Astrocyte (in vitro differentiated cells and primary cell): ENCODE results near the gene CHST13. TPM values are rescaled to one million over a fixed set of nuclear protein-coding genes. Genes with fewer than 3 reads are reported as not detected.

Source experiments
- DNase-seq: peaks from one replicate; pipeline ENCODE4 v3.0.0-alpha.2; 2010; ENCODE audit warnings: low read depth
- FAIRE-seq: peaks from 2 replicates; lab custom pipeline; 2011; peaks lifted over from hg19 to GRCh38; lab: Jason Lieb, UNC
- H2AFZ ChIP-seq: 2 replicates; pipeline ENCODE4 v1.6.0; 2012; ENCODE audit warnings: low read depth, low read length, inconsistent platforms
- H3K27ac ChIP-seq: 2 replicates; pipeline ENCODE4 v1.5.1; 2011; ENCODE audit warnings: low read depth, low read length, inconsistent platforms
- H3K27me3 ChIP-seq: 2 replicates; pipeline ENCODE4 v1.6.0; 2011; ENCODE audit warnings: low read length, inconsistent platforms; ENCODE audit not compliant: insufficient read depth
- H3K36me3 ChIP-seq: 2 replicates; pipeline ENCODE4 v1.5.1; 2011; ENCODE audit warnings: low read length, inconsistent platforms; ENCODE audit not compliant: insufficient read depth
- H3K4me1 ChIP-seq: 2 replicates; pipeline ENCODE4 v1.5.1; 2011; ENCODE audit warnings: low read length, inconsistent platforms; ENCODE audit not compliant: insufficient read depth
- H3K4me2 ChIP-seq: 2 replicates; pipeline ENCODE4 v1.6.0; 2012; ENCODE audit warnings: low read length, inconsistent platforms
- H3K4me3 ChIP-seq: 2 replicates; pipeline ENCODE4 v1.5.1; 2011; ENCODE audit warnings: low read depth, mild to moderate bottlenecking, low read length, inconsistent platforms; ENCODE audit not compliant: insufficient read depth
- H3K79me2 ChIP-seq: 2 replicates; pipeline ENCODE4 v1.6.0; 2012; ENCODE audit warnings: mild to moderate bottlenecking, low read length, inconsistent platforms; ENCODE audit not compliant: insufficient read depth
- H3K9ac ChIP-seq: 2 replicates; pipeline ENCODE4 v1.6.0; 2012; ENCODE audit warnings: mild to moderate bottlenecking, low read length, inconsistent platforms
- H3K9me3 ChIP-seq: 2 replicates; pipeline ENCODE4 v1.5.1; 2012; ENCODE audit warnings: low read depth, mild to moderate bottlenecking, low read length, inconsistent platforms; ENCODE audit not compliant: insufficient read depth
- H4K20me1 ChIP-seq: 2 replicates; pipeline ENCODE4 v1.6.0; 2012; ENCODE audit warnings: low read length, inconsistent platforms; ENCODE audit not compliant: insufficient read depth
- H3K27ac Mint-ChIP-seq: one replicate; pipeline ENCODE4 v1.8.0; 2021; ENCODE audit warnings: mild to moderate bottlenecking, mixed read lengths; ENCODE audit not compliant: unreplicated experiment
- H3K27me3 Mint-ChIP-seq: one replicate; pipeline ENCODE4 v1.8.0; 2021; ENCODE audit warnings: low read depth, mixed read lengths; ENCODE audit not compliant: unreplicated experiment
- H3K36me3 Mint-ChIP-seq: one replicate; pipeline ENCODE4 v1.8.0; 2021; ENCODE audit warnings: low read depth, mixed read lengths; ENCODE audit not compliant: unreplicated experiment
- H3K4me1 Mint-ChIP-seq: one replicate; pipeline ENCODE4 v1.8.0; 2021; ENCODE audit warnings: low read depth, mixed read lengths; ENCODE audit not compliant: unreplicated experiment
- H3K4me3 Mint-ChIP-seq: one replicate; pipeline ENCODE4 v1.8.0; 2021; ENCODE audit warnings: mild to moderate bottlenecking, moderate library complexity, mixed read lengths; ENCODE audit not compliant: unreplicated experiment
- H3K9me3 Mint-ChIP-seq: one replicate; pipeline ENCODE4 v1.8.0; 2021; ENCODE audit warnings: mild to moderate bottlenecking, mixed read lengths; ENCODE audit not compliant: unreplicated experiment
- CTCF ChIP-seq: IDR thresholded peaks from 2 replicates; pipeline ENCODE4 v1.5.1; 2011; ENCODE audit warnings: low read depth, mild to moderate bottlenecking, inconsistent platforms, low read length, moderate library complexity; ENCODE audit not compliant: insufficient read depth
- EZH2 ChIP-seq: IDR thresholded peaks from 2 replicates; pipeline ENCODE4 v1.6.1; 2012; ENCODE audit warnings: mild to moderate bottlenecking, low read length, inconsistent platforms; ENCODE audit not compliant: insufficient read depth
- total RNA-seq: library from RNA; stranded (reverse); gene quantifications from 2 replicates; pipeline ENCODE4 v1.2.1, GENCODE V29; 2021

CHST13 gene
- total RNA-seq, 1 donor from 2014 or later: not detected

DNA sequence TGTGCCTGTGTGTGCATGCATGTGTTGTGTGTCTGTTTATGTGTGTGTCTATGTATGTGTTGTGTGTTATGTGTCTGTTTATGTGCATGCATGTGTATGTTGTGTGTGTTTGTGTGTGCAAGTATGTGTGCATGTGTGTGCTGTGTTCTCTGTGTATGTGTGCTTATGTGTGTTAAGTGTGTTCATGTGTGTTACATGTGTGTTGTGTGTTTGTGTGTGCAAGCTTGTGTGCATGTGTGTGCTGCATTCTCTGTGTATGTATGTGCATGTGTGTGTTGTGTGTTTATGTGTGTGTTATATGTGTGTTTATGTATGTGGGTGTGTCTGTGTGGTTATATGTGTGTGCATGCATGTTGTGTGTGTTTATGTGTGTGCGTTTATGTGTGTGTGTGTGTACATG, 21.3 kb upstream of the CHST13 start:
- H3K36me3 ChIP-seq: no peaks in the 10 kb centered on the region
- Mint-ChIP-seq H3K9me3 (peaks cover 1% of the 10 kb centered on the region), H3K4me1 (no peaks in the 10 kb centered on the region), H3K4me3 (no peak overlapping the region), H3K27ac (no peak overlapping the region), H3K36me3 (no peaks in the 10 kb centered on the region), H3K27me3 (peaks cover 23% of the 10 kb centered on the region)
- DNase-seq (no peak), FAIRE-seq (peak; percentile 20)
- H3K27ac ChIP-seq: no peak overlapping the region
- no peaks in the 10 kb centered on the region for H4K20me1 ChIP-seq
- no peaks in the 10 kb centered on the region for H3K27me3 ChIP-seq
- no peaks in the 10 kb centered on the region for H3K9me3 ChIP-seq
- no peaks in the 10 kb centered on the region for H3K79me2 ChIP-seq
- H3K9ac ChIP-seq: no peak overlapping the region
- no peak overlapping the region for H3K4me2 ChIP-seq
- no peak overlapping the region for H3K4me3 ChIP-seq
- H2AFZ ChIP-seq: no peak overlapping the region
- H3K4me1 ChIP-seq: no peaks in the 10 kb centered on the region
- no peak for TF ChIP-seq EZH2
- no peak for TF ChIP-seq CTCF

DNA sequence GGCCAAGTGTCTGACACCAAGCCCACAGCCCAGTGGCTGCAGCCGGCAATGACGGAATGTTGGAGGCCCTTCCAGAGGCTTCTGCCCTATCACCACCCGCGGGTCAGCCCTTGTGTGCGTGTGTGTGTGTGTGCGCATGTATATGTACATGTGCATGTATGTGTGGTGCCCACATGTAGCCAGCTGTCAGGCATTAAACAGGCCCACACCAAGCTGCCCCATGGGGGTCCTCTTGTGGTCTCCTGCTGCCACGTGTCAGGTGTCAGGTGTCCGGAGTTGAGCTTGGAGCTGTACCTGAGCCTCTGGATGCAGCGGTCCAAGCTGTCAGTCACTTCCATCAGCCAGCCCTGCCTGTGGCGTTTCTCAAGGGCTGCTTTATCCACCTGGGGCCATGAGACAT, 20.3 kb upstream of the CHST13 start:
- Mint-ChIP-seq H3K4me1 (peaks cover 1% of the 10 kb centered on the region), H3K4me3 (no peak overlapping the region), H3K27me3 (peaks cover 23% of the 10 kb centered on the region), H3K9me3 (peaks cover 1% of the 10 kb centered on the region), H3K27ac (no peak overlapping the region), H3K36me3 (no peaks in the 10 kb centered on the region)
- Histone ChIP-seq H3K9ac (no peak overlapping the region), H3K79me2 (no peaks in the 10 kb centered on the region), H3K27me3 (no peaks in the 10 kb centered on the region), H3K4me3 (no peak overlapping the region), H3K36me3 (no peaks in the 10 kb centered on the region), H2AFZ (no peak overlapping the region), H3K4me1 (no peaks in the 10 kb centered on the region), H3K27ac (no peak overlapping the region), H4K20me1 (no peaks in the 10 kb centered on the region), H3K9me3 (no peaks in the 10 kb centered on the region), H3K4me2 (no peak overlapping the region)
- FAIRE-seq: no peak
- TF ChIP-seq CTCF (no peak), EZH2 (no peak)
- DNase-seq: no peak

DNA sequence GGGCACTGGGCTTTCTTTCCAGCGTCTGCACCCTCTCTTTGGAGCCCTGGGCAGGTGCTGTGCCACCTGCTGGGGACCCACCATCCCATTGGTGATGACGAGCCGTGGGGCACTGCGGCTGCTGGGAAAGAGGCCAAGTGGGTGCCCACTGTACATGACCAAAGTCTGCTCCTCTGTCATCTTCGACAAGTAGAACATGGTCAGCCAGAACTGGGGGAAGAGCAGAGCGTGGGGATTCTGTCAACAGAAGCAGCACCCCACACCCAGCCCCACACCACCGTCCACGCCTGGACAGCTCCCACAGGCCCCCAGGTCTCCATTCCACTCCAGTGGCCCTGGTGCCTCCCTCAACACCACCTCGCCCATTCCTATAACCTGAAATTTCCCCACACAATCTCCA, 16.1 kb upstream of the CHST13 start:
- H3K4me1 ChIP-seq: no peaks in the 10 kb centered on the region
- no peaks in the 10 kb centered on the region for H3K9me3 ChIP-seq
- H3K36me3 Mint-ChIP-seq: no peaks in the 10 kb centered on the region
- H3K4me3 ChIP-seq: no peak overlapping the region
- H3K27ac Mint-ChIP-seq: no peak overlapping the region
- no peak overlapping the region for H3K9ac ChIP-seq
- H3K4me1 Mint-ChIP-seq: peaks cover 1% of the 10 kb centered on the region
- no peak overlapping the region for H3K4me3 Mint-ChIP-seq
- H3K27me3 ChIP-seq: no peaks in the 10 kb centered on the region
- no peaks in the 10 kb centered on the region for H3K36me3 ChIP-seq
- no peaks in the 10 kb centered on the region for H3K79me2 ChIP-seq
- H3K4me2 ChIP-seq: no peak overlapping the region
- no peaks in the 10 kb centered on the region for H4K20me1 ChIP-seq
- no peak for TF ChIP-seq CTCF
- H3K27me3 Mint-ChIP-seq: peaks cover 30% of the 10 kb centered on the region
- DNase-seq: no peak
- no peak overlapping the region for H3K27ac ChIP-seq
- H3K9me3 Mint-ChIP-seq: peaks cover 1% of the 10 kb centered on the region
- no peak overlapping the region for H2AFZ ChIP-seq
- FAIRE-seq: no peak
